K562 (cell line): ENCODE measurements around the gene AMIGO3. TPM values are rescaled to one million over a fixed set of nuclear protein-coding genes. Genes with fewer than 3 reads are reported as not detected.

ENCODE experiments used
- ATAC-seq: fragments of 200-7000 bp; cut with Tn5 transposase; 3 replicates; pipeline ENCODE4 v1.9.1; 2020; ENCODE audit warnings: moderate library complexity
- BruUV-seq: library from RNA; stranded (reverse); fragments of 400-500 nt; replicated peaks from 2 replicates; lab custom pipeline; 2021; lab: Mats Ljungman, UMichigan
- CTCF ChIA-PET: fragments of 300-600 bp; formaldehyde crosslinking; extraction: SDS; loops from one replicate; lab custom pipeline; 2021; ENCODE audit warnings: low intra/inter-chr PET ratio; lab: Yijun Ruan, JAX
- POLR2A ChIA-PET: fragments of 300-600, 350-650 bp; sonication (Branson Sonifier 250); formaldehyde crosslinking; extraction: SDS; loops from one replicate; lab custom pipeline; 2021; ENCODE audit warnings: antibody characterized with exemption, inconsistent platforms; lab: Yijun Ruan, JAX
- DNase-seq, 4 experiments: peaks; one replicate each; pipeline versions ENCODE4 v3.0.0 to v3.0.0-alpha.2; 2011 to 2018; ENCODE audit warnings: low spot score in 3 of 4, mixed read lengths in 3 of 4; ENCODE audit errors: extremely low read depth in 1 of 4
- FAIRE-seq: peaks from 2 replicates; lab custom pipeline; 2011; peaks lifted over from hg19 to GRCh38; lab: Jason Lieb, UNC
- H2AFZ ChIP-seq: 2 replicates; pipeline ENCODE4 v1.6.0; 2011; ENCODE audit warnings: low read depth, low read length, control low read depth, inconsistent platforms
- H3K27ac ChIP-seq: fragments of 200-600 bp; 3 replicates; pipeline ENCODE4 v1.8.0; 2011; ENCODE audit warnings: low read depth, mild to moderate bottlenecking, control low read depth, inconsistent platforms, low read length, moderate library complexity, mixed read lengths; ENCODE audit errors: extremely low read depth
- H3K27me3 ChIP-seq, 2 experiments: fragments of 300-600 bp in 1 of 2; 2 replicates in 1 of 2; 3 replicates in 1 of 2; pipeline versions ENCODE4 v1.6.0 to v1.8.0; 2011; ENCODE audit warnings: inconsistent platforms in 2 of 2, low read length in 2 of 2, mild to moderate bottlenecking in 1 of 2, mixed read lengths in 1 of 2, moderate library complexity in 1 of 2; ENCODE audit not compliant: control insufficient read depth in 2 of 2, insufficient read depth in 2 of 2
- H3K36me3 ChIP-seq: fragments of 300-600 bp; 3 replicates; pipeline ENCODE4 v1.8.0; 2011; ENCODE audit warnings: mild to moderate bottlenecking, low read length, inconsistent platforms; ENCODE audit not compliant: control insufficient read depth, insufficient read depth
- H3K4me1 ChIP-seq, 2 experiments: fragments of 200-600 bp in 1 of 2; replicated peaks in 1 of 2; 2 replicates in 1 of 2; 3 replicates in 1 of 2; pipeline versions ENCODE4 v1.5.1 to v1.8.0; 2011; ENCODE audit warnings: inconsistent platforms in 2 of 2, low read length in 2 of 2, mild to moderate bottlenecking in 1 of 2, mixed read lengths in 1 of 2, moderate library complexity in 1 of 2; ENCODE audit not compliant: control insufficient read depth in 2 of 2, insufficient read depth in 2 of 2
- H3K4me2 ChIP-seq: 2 replicates; pipeline ENCODE4 v1.6.1; 2011; ENCODE audit warnings: low read length, control low read depth, inconsistent platforms, mixed read lengths; ENCODE audit not compliant: insufficient read depth
- H3K4me3 ChIP-seq: fragments of 200-600 bp; sonication (generic), shearing (Covaris generic); 2 replicates; pipeline ENCODE4 v1.5.1; 2016; ENCODE audit warnings: control low read depth, inconsistent platforms
- H3K79me2 ChIP-seq: fragments of 200-600 bp; 3 replicates; pipeline ENCODE4 v1.8.0; 2011; ENCODE audit warnings: low read length, inconsistent platforms; ENCODE audit not compliant: control insufficient read depth, insufficient read depth
- H3K9ac ChIP-seq, 2 experiments: 2 replicates each; pipeline versions ENCODE4 v1.6.0 to v1.6.1; 2011; ENCODE audit warnings: low read depth in 2 of 2, low read length in 2 of 2, control low read depth in 1 of 2, inconsistent platforms in 1 of 2, mild to moderate bottlenecking in 1 of 2, mixed read lengths in 1 of 2; ENCODE audit not compliant: insufficient read depth in 1 of 2
- H3K9me1 ChIP-seq: one replicate; pipeline ENCODE4 v1.6.0; 2011; ENCODE audit warnings: inconsistent platforms, mild to moderate bottlenecking, low read length, moderate library complexity; ENCODE audit not compliant: control insufficient read depth, insufficient read depth
- H3K9me3 ChIP-seq: replicated peaks from 2 replicates; pipeline ENCODE4 v1.5.1; 2011; ENCODE audit warnings: low read depth, low read length, inconsistent platforms; ENCODE audit not compliant: control insufficient read depth, insufficient read depth
- H4K20me1 ChIP-seq: replicated peaks from 2 replicates; pipeline ENCODE4 v1.6.1; 2011; ENCODE audit warnings: low read length, inconsistent platforms, mixed read lengths; ENCODE audit not compliant: control insufficient read depth, insufficient read depth
- POLR2G ChIP-seq: fragments of 200-400 bp; formaldehyde crosslinking; IDR thresholded peaks from 2 replicates; pipeline ENCODE4 v1.6.1; 2017; ENCODE audit warnings: low read depth, mild to moderate bottlenecking, antibody characterized with exemption, low read length, moderate library complexity
- SLC30A9 ChIP-seq: fragments of 250-450 bp; sonication (Bioruptor Pico); IDR thresholded peaks from 2 replicates; pipeline ENCODE4 v1.8.0; 2022; ENCODE audit warnings: mild to moderate bottlenecking, moderate library complexity
- WGBS: fragments of 100-300 bp; shearing (Covaris generic); methylation state at CpG from one replicate; pipeline ENCODE4 v1.1.6; 2016; ENCODE audit warnings: low coverage, mixed read lengths; ENCODE audit not compliant: insufficient coverage; ENCODE audit errors: missing lambda C conversion rate; 5-methylcytosine and 5-hydroxymethylcytosine counted together
- in situ Hi-C: fragments of 300-500 bp; cut with MboI; formaldehyde crosslinking; loops from 4 replicates; pipeline ENCODE4 v1.15.0; 2018; ENCODE audit warnings: inconsistent platforms, mixed read lengths
- intact Hi-C: fragments of 100-400 bp; cut with micrococcal nuclease; formaldehyde crosslinking; loops from 2 replicates; pipeline ENCODE4 v1.14.2; 2022
- polyA plus RNA-seq, 8 experiments: library from polyadenylated mRNA; depleted of rRNA in 4 of 8; stranded (reverse) in 5 of 8; unstranded in 3 of 8; fragments of >200 nt; fragmentation: Nextera tagmentation in 2 of 8; fragmentation: Illumina TruSeq in 1 of 8; extraction: Ambion mirVana in 2 of 8; extraction: Trizol in 1 of 8; gene quantifications; 2 replicates each; pipeline versions ENCODE4 v1.2.1 to v1.2.3, GENCODE V29; 2011 to 2014; ENCODE audit warnings: inconsistent platforms in 1 of 8, missing spikeins in 1 of 8
- small RNA-seq: library from RNA; depleted of rRNA; stranded (forward); fragments of <200 nt; gene quantifications from one replicate; pipeline ENCODE3, GENCODE V24; 2014
- total RNA-seq, 7 experiments: library from RNA; depleted of rRNA in 6 of 7; stranded (reverse); fragments of >200 nt in 6 of 7; fragmentation: Illumina TruSeq in 2 of 7; extraction: Trizol in 2 of 7; gene quantifications; 2 replicates each; pipeline versions ENCODE4 v1.2.1 to v1.2.3, GENCODE V29; 2011 to 2021; ENCODE audit warnings: low replicate concordance in 1 of 7

Gene AMIGO3
- total and polyA plus RNA-seq, 9 of the 15 experiments (the other 6 are each of a cell fraction or from before 2014, with no cell fraction given), result 0.13 to 2.8 (median 0.44) TPM; not detected in 4

- Histone ChIP-seq H3K36me3 (no peaks in the 10 kb centered on the region), H3K9ac (no peak overlapping the region), H3K79me2 (no peaks in the 10 kb centered on the region), H3K4me1 (peaks cover 7% of the 10 kb centered on the region in 2 experiments; a peak in 3 of 5 replicates), H2AFZ (no peak overlapping the region), H3K4me3 (no peak overlapping the region), H3K9me1 (no peaks in the 10 kb centered on the region), H3K9me3 (no peaks in the 10 kb centered on the region), H3K27ac (no peak overlapping the region), H4K20me1 (no peaks in the 10 kb centered on the region; the same call in 1 of the 2 replicates), H3K27me3 (no peaks in the 10 kb centered on the region), H3K4me2 (no peak overlapping the region)
- POLR2A ChIA-PET, result interaction anchor here (1.3 kb wide), 1 partner anchor 31 kb away, joined by 3 read pairs; no protein-coding TSS in a partner anchor
- in situ Hi-C loops, result loop anchor here (10.0 kb wide), 1 partner anchor 103 kb away; no protein-coding TSS in a partner anchor
- ATAC-seq (no peak), FAIRE-seq (no peak), DNase-seq (no peak)
- CTCF ChIA-PET, result no interaction called here
- no TSS peak for BruUV-seq
- TF ChIP-seq SLC30A9 (no peak), POLR2G (peak; percentile 56; the same call in 1 of the 2 replicates)
- intact Hi-C loops, result no loop called here
- WGBS, result 36% methylated on average over 15 of the region's 25 CpGs
These were observed 51.6 kb downstream of the AMIGO3 start for GRCh38 chr3:49667701-49668413.

Small RNAs within 50 kb of the gene (small RNA-seq; reads per million reads assigned to genes)
- not detected for gene AMIGO3
- not detected for gene COX6CP14

Other genes with a start within 250 kb of the AMIGO3 start
Only the 7 nearest of the 15 such genes appear.
- 142 and 162 TPM in 2 replicates for gene APEH, start 45.3 kb downstream of the AMIGO3 start, total RNA-seq (2014; rRNA removed)
- 74.1 and 104 TPM in 2 replicates for gene APEH, start 45.3 kb downstream of the AMIGO3 start, total RNA-seq (2014; rRNA removed; fragmentation: Illumina TruSeq; extraction: Trizol)
- 126 and 127 TPM in 2 replicates for gene APEH, start 45.3 kb downstream of the AMIGO3 start, total RNA-seq (2015; rRNA removed; fragmentation: Illumina TruSeq; extraction: Trizol)
- 174 and 177 TPM in 2 replicates for gene APEH, start 45.3 kb downstream of the AMIGO3 start, total RNA-seq (2021)
- 116 and 117 TPM in 2 replicates for gene APEH, start 45.3 kb downstream of the AMIGO3 start, polyA plus RNA-seq (2011; rRNA removed)
- 120 and 130 TPM in 2 replicates for gene APEH, start 45.3 kb downstream of the AMIGO3 start, polyA plus RNA-seq (2014; fragmentation: Illumina TruSeq; extraction: Trizol)
- gene APEH, start 45.3 kb downstream of the AMIGO3 start, polyA plus RNA-seq (2014; fragmentation: Nextera tagmentation; extraction: Ambion mirVana), result 10 to 100 TPM; 70.9 to 72.6 TPM
- 111 and 122 TPM in 2 replicates for gene APEH, start 45.3 kb downstream of the AMIGO3 start, polyA plus RNA-seq (2014; rRNA removed)
- 0.23 and 0.57 TPM in 2 replicates for gene MST1, start 30.2 kb downstream of the AMIGO3 start, total RNA-seq (2014; rRNA removed)
- gene MST1, start 30.2 kb downstream of the AMIGO3 start, total RNA-seq (2014; rRNA removed; fragmentation: Illumina TruSeq; extraction: Trizol), result 0.51 TPM in 1 of 2 replicates, not detected in the other
- gene MST1, start 30.2 kb downstream of the AMIGO3 start, total RNA-seq (2015; rRNA removed; fragmentation: Illumina TruSeq; extraction: Trizol), result 0.26 and 0.40 TPM in 2 replicates
- 1.2 and 1.4 TPM in 2 replicates for gene MST1, start 30.2 kb downstream of the AMIGO3 start, total RNA-seq (2021)
- 1.3 and 4.3 TPM in 2 replicates for gene MST1, start 30.2 kb downstream of the AMIGO3 start, polyA plus RNA-seq (2011; rRNA removed)
- gene MST1, start 30.2 kb downstream of the AMIGO3 start, polyA plus RNA-seq (2014; fragmentation: Illumina TruSeq; extraction: Trizol), result 0.30 and 1.1 TPM in 2 replicates
- under 1 TPM; 0.08 to 0.10 TPM for gene MST1, start 30.2 kb downstream of the AMIGO3 start, polyA plus RNA-seq (2014; fragmentation: Nextera tagmentation; extraction: Ambion mirVana)
- gene MST1, start 30.2 kb downstream of the AMIGO3 start, polyA plus RNA-seq (2014; rRNA removed), result 1.8 and 5.0 TPM in 2 replicates
- gene RNF123, start 30.1 kb downstream of the AMIGO3 start, total RNA-seq (2014; rRNA removed), result 15.0 and 24.2 TPM in 2 replicates
- 12.5 and 17.5 TPM in 2 replicates for gene RNF123, start 30.1 kb downstream of the AMIGO3 start, total RNA-seq (2014; rRNA removed; fragmentation: Illumina TruSeq; extraction: Trizol)
- 14.4 and 15.6 TPM in 2 replicates for gene RNF123, start 30.1 kb downstream of the AMIGO3 start, total RNA-seq (2015; rRNA removed; fragmentation: Illumina TruSeq; extraction: Trizol)
- gene RNF123, start 30.1 kb downstream of the AMIGO3 start, total RNA-seq (2021), result 44.6 and 53.1 TPM in 2 replicates
- gene RNF123, start 30.1 kb downstream of the AMIGO3 start, polyA plus RNA-seq (2011; rRNA removed), result 30.4 and 48.7 TPM in 2 replicates
- 28.8 and 29.6 TPM in 2 replicates for gene RNF123, start 30.1 kb downstream of the AMIGO3 start, polyA plus RNA-seq (2014; fragmentation: Illumina TruSeq; extraction: Trizol)
- gene RNF123, start 30.1 kb downstream of the AMIGO3 start, polyA plus RNA-seq (2014; fragmentation: Nextera tagmentation; extraction: Ambion mirVana), result 1 to 10 TPM; 8.7 to 8.8 TPM
- gene RNF123, start 30.1 kb downstream of the AMIGO3 start, polyA plus RNA-seq (2014; rRNA removed), result 34.2 and 35.0 TPM in 2 replicates
- 11.0 and 18.0 TPM in 2 replicates for gene GMPPB, start 4.3 kb upstream of the AMIGO3 start, total RNA-seq (2014; rRNA removed)
- 4.3 and 5.5 TPM in 2 replicates for gene GMPPB, start 4.3 kb upstream of the AMIGO3 start, total RNA-seq (2014; rRNA removed; fragmentation: Illumina TruSeq; extraction: Trizol)
- gene GMPPB, start 4.3 kb upstream of the AMIGO3 start, total RNA-seq (2015; rRNA removed; fragmentation: Illumina TruSeq; extraction: Trizol), result 8.8 and 9.2 TPM in 2 replicates
- 16.4 and 17.4 TPM in 2 replicates for gene GMPPB, start 4.3 kb upstream of the AMIGO3 start, total RNA-seq (2021)
- gene GMPPB, start 4.3 kb upstream of the AMIGO3 start, polyA plus RNA-seq (2011; rRNA removed), result 8.1 and 10.3 TPM in 2 replicates
- 5.8 and 7.4 TPM in 2 replicates for gene GMPPB, start 4.3 kb upstream of the AMIGO3 start, polyA plus RNA-seq (2014; fragmentation: Illumina TruSeq; extraction: Trizol)
- under 1 TPM; 0.53 to 0.92 TPM for gene GMPPB, start 4.3 kb upstream of the AMIGO3 start, polyA plus RNA-seq (2014; fragmentation: Nextera tagmentation; extraction: Ambion mirVana)
- 11.3 and 13.3 TPM in 2 replicates for gene GMPPB, start 4.3 kb upstream of the AMIGO3 start, polyA plus RNA-seq (2014; rRNA removed)
- 13.1 and 18.2 TPM in 2 replicates for gene IP6K1, start 66.9 kb upstream of the AMIGO3 start, total RNA-seq (2014; rRNA removed)
- gene IP6K1, start 66.9 kb upstream of the AMIGO3 start, total RNA-seq (2014; rRNA removed; fragmentation: Illumina TruSeq; extraction: Trizol), result 7.9 and 10.5 TPM in 2 replicates
- 12.0 and 12.9 TPM in 2 replicates for gene IP6K1, start 66.9 kb upstream of the AMIGO3 start, total RNA-seq (2015; rRNA removed; fragmentation: Illumina TruSeq; extraction: Trizol)
- gene IP6K1, start 66.9 kb upstream of the AMIGO3 start, total RNA-seq (2021), result 29.2 and 31.2 TPM in 2 replicates
- gene IP6K1, start 66.9 kb upstream of the AMIGO3 start, polyA plus RNA-seq (2011; rRNA removed), result 27.9 and 31.5 TPM in 2 replicates
- 13.4 and 16.4 TPM in 2 replicates for gene IP6K1, start 66.9 kb upstream of the AMIGO3 start, polyA plus RNA-seq (2014; fragmentation: Illumina TruSeq; extraction: Trizol)
- 1 to 10 TPM in 1 of 2 experiments, under 1 TPM in 1; 0.46 to 1.9 TPM for gene IP6K1, start 66.9 kb upstream of the AMIGO3 start, polyA plus RNA-seq (2014; fragmentation: Nextera tagmentation; extraction: Ambion mirVana)
- 15.4 and 15.6 TPM in 2 replicates for gene IP6K1, start 66.9 kb upstream of the AMIGO3 start, polyA plus RNA-seq (2014; rRNA removed)
- not detected in 2 replicates for gene CDHR4, start 80.2 kb upstream of the AMIGO3 start, total RNA-seq (2014; rRNA removed)
- not detected in 2 replicates for gene CDHR4, start 80.2 kb upstream of the AMIGO3 start, total RNA-seq (2014; rRNA removed; fragmentation: Illumina TruSeq; extraction: Trizol)
- not detected in 2 replicates for gene CDHR4, start 80.2 kb upstream of the AMIGO3 start, total RNA-seq (2015; rRNA removed; fragmentation: Illumina TruSeq; extraction: Trizol)
- gene CDHR4, start 80.2 kb upstream of the AMIGO3 start, total RNA-seq (2021), result not detected in 2 replicates
- gene CDHR4, start 80.2 kb upstream of the AMIGO3 start, polyA plus RNA-seq (2011; rRNA removed), result 0.21 and 0.27 TPM in 2 replicates
- gene CDHR4, start 80.2 kb upstream of the AMIGO3 start, polyA plus RNA-seq (2014; fragmentation: Illumina TruSeq; extraction: Trizol), result 0.11 TPM in 1 of 2 replicates, not detected in the other
- gene CDHR4, start 80.2 kb upstream of the AMIGO3 start, polyA plus RNA-seq (2014; fragmentation: Nextera tagmentation; extraction: Ambion mirVana), result not detected
- gene CDHR4, start 80.2 kb upstream of the AMIGO3 start, polyA plus RNA-seq (2014; rRNA removed), result 0.28 TPM in 1 of 2 replicates, not detected in the other
- 13.6 and 13.9 TPM in 2 replicates for gene INKA1, start 83.6 kb upstream of the AMIGO3 start, total RNA-seq (2014; rRNA removed)
- 1.1 and 1.9 TPM in 2 replicates for gene INKA1, start 83.6 kb upstream of the AMIGO3 start, total RNA-seq (2014; rRNA removed; fragmentation: Illumina TruSeq; extraction: Trizol)
- gene INKA1, start 83.6 kb upstream of the AMIGO3 start, total RNA-seq (2015; rRNA removed; fragmentation: Illumina TruSeq; extraction: Trizol), result 6.7 and 7.6 TPM in 2 replicates
- 11.1 and 11.2 TPM in 2 replicates for gene INKA1, start 83.6 kb upstream of the AMIGO3 start, total RNA-seq (2021)
- gene INKA1, start 83.6 kb upstream of the AMIGO3 start, polyA plus RNA-seq (2011; rRNA removed), result 5.2 and 7.2 TPM in 2 replicates
- 3.9 and 7.5 TPM in 2 replicates for gene INKA1, start 83.6 kb upstream of the AMIGO3 start, polyA plus RNA-seq (2014; fragmentation: Illumina TruSeq; extraction: Trizol)
- 1 to 10 TPM in 1 of 2 experiments, under 1 TPM in 1; 0.55 to 1.2 TPM for gene INKA1, start 83.6 kb upstream of the AMIGO3 start, polyA plus RNA-seq (2014; fragmentation: Nextera tagmentation; extraction: Ambion mirVana)
- 11.2 and 12.8 TPM in 2 replicates for gene INKA1, start 83.6 kb upstream of the AMIGO3 start, polyA plus RNA-seq (2014; rRNA removed)